ENCODE results near the gene TCF7L1. TPM values are rescaled to one million over a fixed set of nuclear protein-coding genes. Genes with fewer than 3 reads are reported as not detected.

TCF7L1 gene
- total RNA-seq, 2 experiments from 2014 or later: not detected

DNA sequence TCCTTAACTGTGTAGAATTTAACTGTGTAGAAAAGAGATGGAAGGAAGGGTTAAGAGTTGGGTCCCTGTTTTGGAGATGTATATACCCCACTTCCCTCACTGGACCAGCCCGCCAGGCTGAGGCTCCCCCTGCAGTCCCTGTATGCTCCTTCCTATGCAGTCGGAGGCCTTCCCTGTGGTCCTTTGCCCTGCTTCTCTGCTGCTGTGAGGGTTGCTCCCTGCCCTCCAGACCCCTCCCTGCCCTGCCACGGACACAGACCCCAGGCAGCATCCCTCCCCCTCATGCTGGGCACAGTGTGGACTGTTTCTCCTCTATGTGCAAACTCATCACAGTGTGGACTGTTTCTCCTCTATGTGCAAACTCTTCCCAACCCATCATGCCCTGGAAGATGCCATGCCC, 105.9 kb downstream of the TCF7L1 start:
- no peaks in the 10 kb centered on the region for H3K4me1 Mint-ChIP-seq (ENCODE audit: low read depth)
- no peak overlapping the region for H3K27ac Mint-ChIP-seq
- ATAC-seq (no peak), DNase-seq (no peak)
- no peak overlapping the region for H3K4me3 Mint-ChIP-seq
- POLR2A ChIA-PET: no interaction called here
- CTCF ChIA-PET: no interaction called here
- H3K9me3 Mint-ChIP-seq (ENCODE audit: insufficient read depth): no peaks in the 10 kb centered on the region
- H3K36me3 Mint-ChIP-seq (ENCODE audit: low read depth): no peaks in the 10 kb centered on the region
- H3K27me3 Mint-ChIP-seq (ENCODE audit: low read depth): peaks cover 6% of the 10 kb centered on the region

GRCh38 chr2:85240055-85240454, 106.9 kb downstream of the TCF7L1 start:
- ATAC-seq (no peak), DNase-seq (no peak)
- H3K27me3 Mint-ChIP-seq (ENCODE audit: low read depth): peaks cover 12% of the 10 kb centered on the region
- no peak overlapping the region for H3K27ac Mint-ChIP-seq
- H3K9me3 Mint-ChIP-seq (ENCODE audit: insufficient read depth): no peaks in the 10 kb centered on the region
- ChIA-PET POLR2A (no interaction called here), CTCF (no interaction called here)
- H3K36me3 Mint-ChIP-seq (ENCODE audit: low read depth): no peaks in the 10 kb centered on the region
- no peaks in the 10 kb centered on the region for H3K4me1 Mint-ChIP-seq (ENCODE audit: low read depth)
- no peak overlapping the region for H3K4me3 Mint-ChIP-seq

- ATAC-seq (no peak), DNase-seq (no peak)
- POLR2A ChIA-PET: no interaction called here
- no peak overlapping the region for H3K27ac Mint-ChIP-seq
- H3K27me3 Mint-ChIP-seq (ENCODE audit: low read depth): peaks cover 12% of the 10 kb centered on the region
- CTCF ChIA-PET: no interaction called here
- H3K36me3 Mint-ChIP-seq (ENCODE audit: low read depth): no peaks in the 10 kb centered on the region
- H3K4me3 Mint-ChIP-seq: no peak overlapping the region
- no peaks in the 10 kb centered on the region for H3K4me1 Mint-ChIP-seq (ENCODE audit: low read depth)
- H3K9me3 Mint-ChIP-seq (ENCODE audit: insufficient read depth): no peaks in the 10 kb centered on the region
These were observed 109.1 kb downstream of the TCF7L1 start for GRCh38 chr2:85242321-85242720.

GRCh38 chr2:85243101-85244072, 110.2 kb downstream of the TCF7L1 start:
- Mint-ChIP-seq H3K4me1 (ENCODE audit: low read depth) (no peaks in the 10 kb centered on the region), H3K9me3 (ENCODE audit: insufficient read depth) (no peaks in the 10 kb centered on the region), H3K27ac (no peak overlapping the region), H3K27me3 (ENCODE audit: low read depth) (peaks cover 10% of the 10 kb centered on the region), H3K4me3 (no peak overlapping the region), H3K36me3 (ENCODE audit: low read depth) (no peaks in the 10 kb centered on the region)
- POLR2A ChIA-PET: no interaction called here
- CTCF ChIA-PET: interaction anchor here (0.8 to 2.0 kb wide), 3 partner anchors 42 to 198 kb away, joined by 3 to 4 read pairs (median 3); no protein-coding TSS in a partner anchor
- ATAC-seq: peak; percentile 58
- peak; percentile 40 for DNase-seq

DNA sequence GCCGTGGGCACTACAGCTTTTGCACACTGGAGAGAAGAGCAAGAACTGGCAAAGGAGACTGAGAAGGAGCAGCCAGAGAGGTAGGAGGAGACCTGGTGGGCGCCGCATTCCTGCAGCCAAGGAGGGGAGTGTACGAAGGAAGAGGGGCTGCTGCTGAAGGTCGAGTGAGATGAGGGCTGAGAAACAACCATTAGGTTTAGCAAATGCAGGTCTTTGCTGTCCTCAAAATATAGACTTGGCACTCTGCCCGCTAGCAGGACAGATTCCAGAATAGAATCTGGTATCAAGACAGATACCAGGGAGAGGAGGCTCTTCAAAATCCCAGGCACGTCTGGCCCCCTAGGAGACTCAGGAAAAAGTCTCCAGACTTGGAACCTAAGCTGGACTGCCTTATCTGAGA, 111.6 kb downstream of the TCF7L1 start:
- Mint-ChIP-seq H3K9me3 (ENCODE audit: insufficient read depth) (no peaks in the 10 kb centered on the region), H3K4me1 (ENCODE audit: low read depth) (no peaks in the 10 kb centered on the region), H3K27me3 (ENCODE audit: low read depth) (peaks cover 12% of the 10 kb centered on the region), H3K27ac (no peak overlapping the region), H3K36me3 (ENCODE audit: low read depth) (no peaks in the 10 kb centered on the region), H3K4me3 (no peak overlapping the region)
- ATAC-seq: no peak
- CTCF ChIA-PET: interaction anchor here (1.3 to 2.0 kb wide), 2 partner anchors 40 to 178 kb away, joined by 3 to 4 read pairs; no protein-coding TSS in a partner anchor
- DNase-seq: no peak
- POLR2A ChIA-PET: no interaction called here

DNA sequence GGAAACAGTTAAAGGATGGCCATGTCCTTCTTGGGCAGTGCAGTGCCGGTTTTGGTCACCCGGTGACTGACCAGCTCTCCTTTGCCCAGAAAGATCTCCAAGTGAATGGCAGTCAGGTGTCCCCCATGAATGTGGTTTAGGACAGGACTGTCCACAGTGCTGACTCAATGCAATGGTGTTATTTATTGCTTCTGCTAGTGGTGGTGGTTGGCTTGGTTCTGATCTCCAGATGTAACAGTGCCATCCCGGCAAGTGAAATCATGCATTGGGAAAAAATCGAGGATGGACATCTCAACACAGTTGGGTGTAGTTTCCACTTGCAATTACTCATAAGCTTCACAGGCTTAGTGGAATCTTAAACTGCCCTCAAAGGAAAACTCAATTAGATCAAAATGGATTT, 112.7 kb downstream of the TCF7L1 start:
- DNase-seq: no peak
- ChIA-PET POLR2A (interaction anchor here (0.6 kb wide), 1 partner anchor 350 kb away, joined by 3 read pairs; no protein-coding TSS in a partner anchor), CTCF (interaction anchor here (1.0 to 1.2 kb wide), 2 partner anchors 21 to 39 kb away, joined by 3 read pairs; no protein-coding TSS in a partner anchor)
- no peak for ATAC-seq
- no peaks in the 10 kb centered on the region for H3K9me3 Mint-ChIP-seq (ENCODE audit: insufficient read depth)
- H3K27me3 Mint-ChIP-seq (ENCODE audit: low read depth): peaks cover 12% of the 10 kb centered on the region
- H3K36me3 Mint-ChIP-seq (ENCODE audit: low read depth): no peaks in the 10 kb centered on the region
- H3K27ac Mint-ChIP-seq: no peak overlapping the region
- H3K4me1 Mint-ChIP-seq (ENCODE audit: low read depth): no peaks in the 10 kb centered on the region
- H3K4me3 Mint-ChIP-seq: no peak overlapping the region

GRCh38 chr2:85246348-85246747, 113.2 kb downstream of the TCF7L1 start:
- Mint-ChIP-seq H3K27me3 (ENCODE audit: low read depth) (peaks cover 12% of the 10 kb centered on the region), H3K9me3 (ENCODE audit: insufficient read depth) (no peaks in the 10 kb centered on the region), H3K4me1 (ENCODE audit: low read depth) (no peaks in the 10 kb centered on the region), H3K27ac (no peak overlapping the region), H3K4me3 (no peak overlapping the region), H3K36me3 (ENCODE audit: low read depth) (no peaks in the 10 kb centered on the region)
- ChIA-PET CTCF (interaction anchor here (1.0 to 1.2 kb wide), 2 partner anchors 21 to 39 kb away, joined by 3 read pairs; no protein-coding TSS in a partner anchor), POLR2A (no interaction called here)
- DNase-seq (no peak), ATAC-seq (no peak)

DNA sequence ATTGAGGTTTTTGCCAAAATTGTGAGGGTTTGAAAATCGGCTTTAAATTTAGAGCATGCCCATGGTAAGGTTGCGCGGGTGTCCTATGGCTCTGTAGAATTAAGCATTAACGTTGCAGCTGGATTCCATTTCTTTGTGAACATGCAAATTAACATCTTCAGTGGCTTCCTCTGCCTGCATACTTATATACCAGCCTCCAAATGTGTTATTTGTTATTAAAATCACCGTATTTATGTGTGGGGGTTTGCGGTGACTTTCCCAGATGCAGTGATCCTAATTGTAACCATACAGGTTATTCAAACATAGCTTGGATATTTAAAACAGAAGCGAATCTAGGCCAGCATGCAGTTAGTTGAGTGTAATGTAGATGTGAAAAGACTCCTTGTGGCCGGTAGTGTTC, 114.4 kb downstream of the TCF7L1 start:
- no peak overlapping the region for H3K4me3 Mint-ChIP-seq
- POLR2A ChIA-PET: no interaction called here
- CTCF ChIA-PET: interaction anchor here (0.7 kb wide), 1 partner anchor 19 kb away, joined by 3 read pairs; no protein-coding TSS in a partner anchor
- H3K27ac Mint-ChIP-seq: no peak overlapping the region
- no peak for ATAC-seq
- no peaks in the 10 kb centered on the region for H3K9me3 Mint-ChIP-seq (ENCODE audit: insufficient read depth)
- H3K4me1 Mint-ChIP-seq (ENCODE audit: low read depth): no peaks in the 10 kb centered on the region
- peaks cover 12% of the 10 kb centered on the region for H3K27me3 Mint-ChIP-seq (ENCODE audit: low read depth)
- H3K36me3 Mint-ChIP-seq (ENCODE audit: low read depth): no peaks in the 10 kb centered on the region
- no peak for DNase-seq

GRCh38 chr2:85248773-85249509, 115.7 kb downstream of the TCF7L1 start:
- no peak for ATAC-seq
- Mint-ChIP-seq H3K9me3 (ENCODE audit: insufficient read depth) (no peaks in the 10 kb centered on the region), H3K36me3 (ENCODE audit: low read depth) (no peaks in the 10 kb centered on the region), H3K4me3 (no peak overlapping the region), H3K27me3 (ENCODE audit: low read depth) (peaks cover 12% of the 10 kb centered on the region), H3K4me1 (ENCODE audit: low read depth) (no peaks in the 10 kb centered on the region), H3K27ac (no peak overlapping the region)
- ChIA-PET POLR2A (no interaction called here), CTCF (interaction anchor here (0.7 to 1.7 kb wide), 2 partner anchors 16 to 18 kb away, joined by 3 to 4 read pairs; no protein-coding TSS in a partner anchor)
- no peak for DNase-seq

- Mint-ChIP-seq H3K9me3 (ENCODE audit: insufficient read depth) (no peaks in the 10 kb centered on the region), H3K4me3 (no peak overlapping the region), H3K27ac (no peak overlapping the region), H3K36me3 (ENCODE audit: low read depth) (no peaks in the 10 kb centered on the region), H3K27me3 (ENCODE audit: low read depth) (peaks cover 5% of the 10 kb centered on the region), H3K4me1 (ENCODE audit: low read depth) (no peaks in the 10 kb centered on the region)
- ChIA-PET CTCF (interaction anchor here (1.2 to 1.7 kb wide), 2 partner anchors 17 to 188 kb away, joined by 3 to 4 read pairs; no protein-coding TSS in a partner anchor), POLR2A (no interaction called here)
- no peak for DNase-seq
- no peak for ATAC-seq
These were observed 116.9 kb downstream of the TCF7L1 start for GRCh38 chr2:85250045-85250444.

DNA sequence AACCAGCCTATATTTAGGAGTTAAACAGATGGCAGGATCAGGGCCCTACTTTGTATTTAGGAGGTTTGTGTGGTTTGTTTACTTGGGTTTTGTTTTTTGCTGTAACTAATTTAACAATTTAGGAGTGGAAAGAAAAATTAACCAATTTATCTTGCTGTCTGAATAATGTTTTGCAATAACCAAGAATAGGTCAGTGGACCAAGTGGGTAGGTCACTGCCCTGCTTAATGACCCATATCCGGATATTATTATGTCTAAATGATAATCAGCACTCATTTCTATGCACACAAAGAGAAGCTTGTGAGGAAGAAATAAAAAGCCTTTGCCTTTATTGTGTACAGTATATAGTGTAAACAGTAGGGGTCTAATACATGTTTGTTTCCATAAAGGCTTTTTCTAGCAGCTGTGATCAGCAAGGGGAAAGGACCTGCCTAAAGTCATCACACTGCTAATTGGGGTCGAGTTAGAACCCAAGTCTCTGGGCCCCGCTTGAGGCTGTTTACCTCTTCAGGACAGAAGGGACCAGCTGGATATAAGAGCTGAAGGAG, 118.0 kb downstream of the TCF7L1 start:
- H3K27me3 Mint-ChIP-seq (ENCODE audit: low read depth): peaks cover 5% of the 10 kb centered on the region
- ATAC-seq: no peak
- POLR2A ChIA-PET: no interaction called here
- H3K36me3 Mint-ChIP-seq (ENCODE audit: low read depth): no peaks in the 10 kb centered on the region
- no peak overlapping the region for H3K27ac Mint-ChIP-seq
- CTCF ChIA-PET: interaction anchor here (1.2 to 2.0 kb wide), 2 partner anchors 15 to 189 kb away, joined by 3 to 8 read pairs; no protein-coding TSS in a partner anchor
- H3K4me3 Mint-ChIP-seq: no peak overlapping the region
- no peaks in the 10 kb centered on the region for H3K9me3 Mint-ChIP-seq (ENCODE audit: insufficient read depth)
- H3K4me1 Mint-ChIP-seq (ENCODE audit: low read depth): no peaks in the 10 kb centered on the region
- no peak for DNase-seq

All from activated CD8-positive, alpha-beta T cell treated with anti-CD3 and anti-CD28 coated beads, Interleukin-2, amount 10 ng/mL, durations not matched to agents 7 days and 5 days (primary cell).